Prostate gland (tissue), 2 donors: ENCODE data around the gene CCNO. TPM values are rescaled to one million over a fixed set of nuclear protein-coding genes. Genes with fewer than 3 reads are reported as not detected.

Experiments used
- DNase-seq: peaks from one replicate; pipeline ENCODE4 v3.0.0-alpha.2; 2019; ENCODE audit warnings: low spot score
- H3K27ac ChIP-seq, 2 donors: fragments of 200-600 bp; sonication (generic); 2 replicates each; pipeline ENCODE4 v1.5.1; 2017 to 2019
- H3K27me3 ChIP-seq: fragments of 200-600 bp; sonication (generic); replicated peaks from 2 replicates; pipeline ENCODE4 v1.5.1; 2019; ENCODE audit not compliant: insufficient read depth
- H3K36me3 ChIP-seq, 2 donors: fragments of 200-600 bp; sonication (generic); 1 replicate in 1 of 2; 2 replicates in 1 of 2; pipeline versions ENCODE4 v1.5.1 to v1.8.1; 2017 to 2019
- H3K4me1 ChIP-seq: fragments of 200-600 bp; sonication (generic); replicated peaks from 2 replicates; pipeline ENCODE4 v1.5.1; 2019
- H3K4me3 ChIP-seq, 2 donors: fragments of 200-600 bp; sonication (generic); 2 replicates each; pipeline ENCODE4 v1.5.1; 2017 to 2019
- H3K9me3 ChIP-seq: fragments of 200-600 bp; sonication (generic); 2 replicates; pipeline ENCODE4 v1.5.1; 2017
- CTCF ChIP-seq, 4 experiments: fragments of 200-600 bp in 2 of 4; fragments of 450-650 bp in 2 of 4; sonication (generic) in 2 of 4; IDR thresholded peaks; 1 replicate in 3 of 4; 2 replicates in 1 of 4; pipeline ENCODE4 v1.5.1; 2016 to 2019; ENCODE audit warnings: antibody characterized with exemption in 4 of 4, mild to moderate bottlenecking in 2 of 4, moderate library complexity in 2 of 4
- POLR2A ChIP-seq: fragments of 450-650 bp; IDR thresholded peaks from one replicate; pipeline ENCODE4 v1.6.1; 2016; ENCODE audit warnings: antibody characterized with exemption, mild to moderate bottlenecking
- POLR2AphosphoS5 ChIP-seq: sonication (generic); formaldehyde crosslinking; IDR thresholded peaks from one replicate; pipeline ENCODE4 v1.6.1; 2017; ENCODE audit warnings: antibody characterized with exemption
- WGBS: methylation state at CpG from one replicate; pipeline ENCODE4 v1.1.5; 2018; 5-methylcytosine and 5-hydroxymethylcytosine counted together
- intact Hi-C: fragments of 100-400 bp; cut with DNase I; formaldehyde crosslinking; loops from one replicate; pipeline ENCODE4 v1.14.2; 2022
- total RNA-seq, 2 donors: library from RNA; depleted of rRNA; stranded (reverse); fragments of >200 nt; gene quantifications; one replicate each; pipeline ENCODE4 v1.1.0, GENCODE V29; 2016

CCNO gene
- total RNA-seq, 2 donors from 2014 or later: 5.6 to 7.2 TPM

- DNase-seq: no peak
- Histone ChIP-seq H3K27me3 (peaks cover 11% of the 10 kb centered on the region), H3K9me3 (no peaks in the 10 kb centered on the region), H3K36me3 (no peaks in the 10 kb centered on the region), H3K27ac (no peak overlapping the region), H3K4me3 (no peak overlapping the region), H3K4me1 (no peaks in the 10 kb centered on the region)
- intact Hi-C loops: no loop called here
- TF ChIP-seq CTCF (IDR thresholded peaks at IDR 0.05): no peak
- no peak for TF ChIP-seq POLR2A
- TF ChIP-seq POLR2AphosphoS5: no peak
- 86% methylated on average over 3 of the region's 3 CpGs for WGBS
Observed at GRCh38 chr5:55219770-55220169, 13.6 kb downstream of the CCNO start.

GRCh38 chr5:55218967-55219366 lies 14.4 kb downstream of the CCNO start:
- no peaks in the 10 kb centered on the region for H3K9me3 ChIP-seq
- no peak overlapping the region for H3K4me3 ChIP-seq
- TF ChIP-seq POLR2AphosphoS5 (peak; percentile 86), CTCF (IDR thresholded peaks at IDR 0.05) (peak in 1 of 4 experiments; percentile 29), POLR2A (no peak)
- WGBS: 19% methylated on average over 4 of the region's 4 CpGs
- H3K27ac ChIP-seq: no peak overlapping the region
- DNase-seq: peak; percentile 88
- intact Hi-C loops: no loop called here
- H3K36me3 ChIP-seq: no peaks in the 10 kb centered on the region
- no peaks in the 10 kb centered on the region for H3K4me1 ChIP-seq
- peaks cover 11% of the 10 kb centered on the region for H3K27me3 ChIP-seq

- no peak for TF ChIP-seq POLR2AphosphoS5
- TF ChIP-seq POLR2A: no peak
- TF ChIP-seq CTCF (IDR thresholded peaks at IDR 0.05): no peak
- H3K27ac ChIP-seq: no peak overlapping the region
- no peaks in the 10 kb centered on the region for H3K9me3 ChIP-seq
- WGBS: 42% methylated on average over 2 of the region's 2 CpGs
- H3K36me3 ChIP-seq: no peaks in the 10 kb centered on the region
- H3K27me3 ChIP-seq: no peaks in the 10 kb centered on the region
- DNase-seq: no peak
- no peak overlapping the region for H3K4me3 ChIP-seq
- intact Hi-C loops: no loop called here
- no peaks in the 10 kb centered on the region for H3K4me1 ChIP-seq
Observed at GRCh38 chr5:55211184-55211874, 22.1 kb downstream of the CCNO start.

- Histone ChIP-seq H3K4me3 (no peak overlapping the region), H3K27me3 (no peaks in the 10 kb centered on the region), H3K9me3 (no peaks in the 10 kb centered on the region), H3K36me3 (no peaks in the 10 kb centered on the region), H3K27ac (no peak overlapping the region), H3K4me1 (no peaks in the 10 kb centered on the region)
- intact Hi-C loops: no loop called here
- whole genome bisulfite sequencing: 61% methylated on average over 2 of the region's 2 CpGs
- no peak for DNase-seq
- TF ChIP-seq CTCF (IDR thresholded peaks at IDR 0.05) (no peak), POLR2A (no peak), POLR2AphosphoS5 (no peak)
Observed at GRCh38 chr5:55205001-55205400, 28.4 kb downstream of the CCNO start.

GRCh38 chr5:55191165-55191564 lies 42.2 kb downstream of the CCNO start:
- intact Hi-C loops: no loop called here
- Histone ChIP-seq H3K36me3 (no peaks in the 10 kb centered on the region), H3K27ac (no peak overlapping the region), H3K9me3 (no peaks in the 10 kb centered on the region), H3K4me1 (no peaks in the 10 kb centered on the region), H3K27me3 (peaks cover 5% of the 10 kb centered on the region), H3K4me3 (no peak overlapping the region)
- WGBS: 90% methylated on average over 2 of the region's 2 CpGs
- TF ChIP-seq POLR2AphosphoS5 (no peak), CTCF (IDR thresholded peaks at IDR 0.05) (no peak), POLR2A (no peak)
- DNase-seq: no peak
